ENCODE results near the gene LHCGR.

Gene LHCGR

GRCh38 chr2:48755473-48755872, at the start of gene LHCGR:
LHCGR (minus strand) TSS chr2:48755724; CDS start chr2:48755671, 53 bp downstream.
- in situ Hi-C loops (cut with MboI; ENCODE audit: low sequenced_read_pairs) = no loop called here

DNA sequence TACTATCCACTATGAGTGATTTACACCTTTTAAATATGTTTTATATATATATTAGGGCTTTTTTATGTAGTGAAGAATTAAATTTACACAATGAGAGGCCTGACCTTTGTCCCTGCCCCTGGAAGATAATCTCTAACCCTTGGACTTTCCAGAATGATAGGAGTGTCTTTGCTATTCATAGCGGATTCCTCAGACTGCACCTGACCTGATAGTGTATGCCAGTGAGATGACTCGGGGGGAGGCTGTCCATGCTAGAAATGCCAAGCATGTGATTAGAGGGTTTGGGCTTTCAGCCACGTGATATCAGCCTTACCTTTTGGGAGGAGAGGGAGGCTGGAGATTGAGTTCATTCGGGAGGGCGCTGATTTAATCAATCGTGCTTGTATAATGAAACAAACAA, 44.1 kb upstream of the LHCGR start:
- in situ Hi-C loops (cut with MboI; ENCODE audit: low sequenced_read_pairs) = no loop called here

DNA sequence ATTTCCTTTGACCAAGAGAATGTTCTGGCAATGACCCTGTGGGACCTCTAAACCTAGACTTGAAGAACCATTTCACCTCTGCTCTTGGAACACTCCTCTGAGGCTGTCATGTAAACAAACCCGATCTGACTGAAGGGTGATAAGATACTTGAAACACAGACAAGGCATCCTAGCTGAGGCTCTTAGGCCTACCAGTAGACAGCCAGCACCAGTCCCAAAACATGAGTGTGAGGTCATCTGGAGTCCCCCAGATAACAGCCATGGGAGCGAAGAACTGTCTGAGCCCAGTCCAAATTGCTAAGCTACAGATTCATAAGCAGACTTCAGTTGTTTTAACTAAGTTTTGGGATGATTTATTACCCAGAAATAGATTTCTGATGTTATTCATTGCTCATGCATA, 39.5 kb upstream of the LHCGR start:
- in situ Hi-C loops (cut with MboI; ENCODE audit: low sequenced_read_pairs) = no loop called here

DNA sequence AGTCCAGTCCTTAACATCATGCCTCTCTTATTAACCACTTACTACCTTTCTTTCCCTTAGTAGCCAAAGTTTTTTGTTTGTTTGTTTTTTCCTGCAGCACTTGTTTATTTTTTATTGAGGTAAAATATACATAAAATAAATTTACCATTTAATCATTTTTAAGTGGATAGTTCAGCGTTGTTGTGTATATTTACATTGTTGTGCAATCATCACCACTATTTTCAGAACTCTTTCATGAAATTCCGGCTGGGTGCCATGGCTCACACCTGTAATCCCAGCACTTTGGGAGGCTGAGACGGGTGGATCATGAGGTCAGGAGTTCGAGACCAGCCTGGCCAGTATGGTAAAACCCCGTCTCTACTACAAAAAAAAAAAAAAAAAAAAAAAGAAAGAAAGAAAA, 38.1 kb upstream of the LHCGR start:
- in situ Hi-C loops (cut with MboI; ENCODE audit: low sequenced_read_pairs) = no loop called here

- in situ Hi-C loops (cut with MboI; ENCODE audit: low sequenced_read_pairs) = no loop called here
These were observed 36.5 kb upstream of the LHCGR start for GRCh38 chr2:48792030-48792429.

DNA sequence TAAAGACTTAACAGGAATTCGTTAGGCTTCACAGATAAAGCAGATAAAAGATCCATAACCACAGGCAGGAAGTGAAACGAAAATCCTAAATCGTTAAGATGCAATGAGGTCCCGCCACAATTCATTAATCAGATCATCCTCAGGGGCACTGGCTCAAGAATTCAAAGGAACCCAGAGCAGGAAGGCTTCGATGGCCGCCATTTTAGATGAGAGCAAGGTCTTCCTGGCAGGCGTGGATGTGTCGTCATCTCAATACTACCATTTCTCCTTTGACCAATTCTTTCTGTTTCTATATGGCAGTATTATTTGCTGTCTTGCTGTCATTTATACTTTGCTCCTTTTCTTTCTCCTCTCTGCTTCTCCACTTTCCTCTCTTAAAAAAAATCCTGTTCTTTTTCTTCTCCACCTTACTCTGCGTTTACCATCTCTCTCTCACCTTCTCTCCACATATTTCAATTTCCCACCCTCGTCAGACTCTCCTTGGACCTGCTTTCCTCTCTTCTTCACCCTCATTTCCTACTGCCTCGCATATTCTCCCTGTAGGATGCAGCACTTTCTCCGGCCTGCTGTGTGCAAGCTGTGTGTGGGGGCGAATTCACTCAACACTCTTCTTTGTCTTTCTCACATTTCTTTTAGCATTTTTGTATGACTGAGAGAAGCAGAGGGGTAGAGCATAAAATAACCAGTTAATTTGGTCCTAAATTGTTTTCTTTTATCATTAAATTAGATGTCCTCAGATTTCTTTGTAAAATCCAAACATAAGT, 35.1 kb upstream of the LHCGR start:
- in situ Hi-C loops (cut with MboI; ENCODE audit: low sequenced_read_pairs) = no loop called here

DNA sequence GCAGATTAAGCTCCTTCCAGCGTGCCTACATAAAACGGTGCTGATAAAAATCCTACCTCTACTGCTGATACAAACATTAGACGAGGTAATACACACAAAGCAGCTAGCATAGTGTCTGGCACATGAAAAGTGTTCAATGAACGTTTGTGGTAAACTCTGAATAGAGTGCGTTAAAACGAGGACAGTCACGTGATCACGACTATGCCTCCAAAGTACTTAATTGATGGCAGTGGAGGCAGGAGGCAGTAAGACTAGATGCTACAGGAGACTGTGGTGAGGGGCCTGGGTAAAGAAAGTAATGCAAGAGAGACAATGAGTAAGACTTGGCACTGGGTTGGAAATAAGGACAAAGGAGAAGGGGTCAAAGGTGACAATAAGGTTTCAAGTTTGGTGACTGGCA, 32.1 kb upstream of the LHCGR start:
- in situ Hi-C loops (cut with MboI; ENCODE audit: low sequenced_read_pairs) = no loop called here

- in situ Hi-C loops (cut with MboI; ENCODE audit: low sequenced_read_pairs) = no loop called here
These were observed 25.8 kb upstream of the LHCGR start for GRCh38 chr2:48781366-48781765.

- in situ Hi-C loops (cut with MboI; ENCODE audit: low sequenced_read_pairs) = no loop called here
These were observed 23.6 kb upstream of the LHCGR start for GRCh38 chr2:48779019-48779716.

DNA sequence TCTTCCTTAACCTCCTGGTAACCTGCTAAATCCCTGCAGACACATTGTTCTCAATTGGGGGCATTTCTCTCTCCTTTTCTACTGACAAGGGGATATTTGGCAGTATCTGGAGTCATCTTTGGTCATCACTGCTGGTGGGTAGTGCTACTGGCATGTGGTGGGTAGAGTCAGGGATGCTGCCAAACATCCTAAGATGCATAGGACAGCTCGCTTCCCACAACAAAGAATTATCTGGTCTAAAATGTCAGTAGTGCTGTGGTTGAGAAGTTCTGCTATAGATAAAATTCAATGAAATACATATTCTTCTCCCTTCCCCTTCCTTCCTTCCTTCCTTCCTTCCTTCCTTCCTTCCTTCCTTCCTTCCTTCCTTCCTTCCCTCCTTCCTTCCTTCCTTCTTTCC, 18.7 kb upstream of the LHCGR start:
- in situ Hi-C loops (cut with MboI; ENCODE audit: low sequenced_read_pairs) = no loop called here

GRCh38 chr2:48771241-48772014, 15.9 kb upstream of the LHCGR start:
- in situ Hi-C loops (cut with MboI; ENCODE audit: low sequenced_read_pairs) = no loop called here

- in situ Hi-C loops (cut with MboI; ENCODE audit: low sequenced_read_pairs) = no loop called here
These were observed 14.7 kb upstream of the LHCGR start for GRCh38 chr2:48770181-48770580.

DNA sequence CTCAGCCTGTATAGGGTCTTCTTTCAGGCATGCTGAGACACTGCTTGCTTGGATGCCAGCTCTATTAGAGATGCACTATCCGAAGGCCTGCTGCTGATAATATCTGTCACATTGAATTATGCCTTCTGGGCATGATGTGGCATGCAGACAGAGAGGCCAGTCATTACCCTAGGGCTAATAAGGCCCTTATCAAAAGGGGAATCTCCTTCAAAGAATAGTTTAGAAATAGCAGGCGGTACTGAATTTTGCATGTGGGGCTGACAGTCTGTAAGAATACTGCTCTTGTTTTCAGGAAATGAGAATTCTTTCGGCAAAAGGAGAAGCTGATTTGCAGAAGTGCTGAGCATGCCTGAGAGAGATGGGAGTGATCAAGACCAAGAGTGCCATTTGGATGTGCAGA, 13.1 kb upstream of the LHCGR start:
- in situ Hi-C loops (cut with MboI; ENCODE audit: low sequenced_read_pairs) = no loop called here

DNA sequence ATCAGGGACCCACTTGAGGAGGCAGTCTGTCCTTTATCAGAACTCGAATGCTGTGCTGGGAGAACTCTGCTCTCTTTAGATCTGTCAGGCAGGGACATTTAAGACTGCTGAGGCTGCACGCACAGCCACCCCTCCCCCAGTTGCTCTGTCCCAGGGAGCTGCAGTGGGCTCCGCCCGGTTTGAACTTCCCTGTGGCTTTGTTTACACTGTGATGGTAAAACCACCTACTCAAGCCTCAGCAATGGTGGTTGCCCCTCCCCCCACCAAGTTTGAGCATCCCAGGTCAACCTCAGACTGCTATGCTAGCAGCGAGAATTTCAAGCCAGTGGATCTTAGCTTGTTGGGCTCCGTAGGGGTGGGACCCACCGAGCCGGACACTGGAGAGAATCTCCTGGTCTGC, 11.8 kb upstream of the LHCGR start:
- in situ Hi-C loops (cut with MboI; ENCODE audit: low sequenced_read_pairs) = no loop called here

GRCh38 chr2:48760826-48761225, 5.3 kb upstream of the LHCGR start:
- in situ Hi-C loops (cut with MboI; ENCODE audit: low sequenced_read_pairs) = no loop called here

DNA sequence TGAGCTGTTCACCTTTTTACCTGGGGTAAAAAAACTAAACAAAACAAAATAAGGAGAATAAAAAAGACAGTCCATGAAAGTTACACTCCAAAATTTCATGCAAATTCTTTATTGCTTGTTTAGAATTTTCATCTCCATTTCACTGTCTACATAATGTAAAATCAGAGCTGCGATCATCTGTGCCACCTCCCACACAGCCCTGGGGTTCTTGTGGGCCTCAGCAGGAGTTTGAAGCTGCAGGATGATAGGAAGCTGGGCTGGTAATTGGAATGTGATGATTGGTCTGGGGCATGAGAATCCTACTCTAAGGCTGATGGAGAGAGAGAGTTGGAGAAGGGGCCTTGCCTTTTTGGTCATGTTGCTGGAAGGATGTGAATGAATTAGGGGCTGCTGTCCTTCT, 4.2 kb upstream of the LHCGR start:
- in situ Hi-C loops (cut with MboI; ENCODE audit: low sequenced_read_pairs) = no loop called here

DNA sequence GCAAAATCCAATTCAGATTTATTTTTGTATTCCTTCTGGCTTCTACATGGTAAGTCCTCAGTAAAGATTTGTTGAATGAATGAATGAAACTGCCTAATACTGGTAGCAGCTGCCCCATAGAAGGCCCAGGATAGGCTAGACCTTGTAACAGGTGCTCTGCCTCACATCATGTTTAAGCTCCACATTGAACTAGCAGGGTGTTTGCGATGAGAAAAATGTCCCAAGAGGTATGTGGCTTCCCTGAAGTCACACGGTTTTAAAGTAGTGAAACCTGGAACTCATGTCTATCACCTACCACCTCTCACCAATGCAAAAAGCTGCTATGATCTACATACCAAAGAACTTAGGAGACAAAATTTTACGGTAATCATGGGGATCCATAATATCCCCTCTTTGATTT, 765 bp upstream of the LHCGR start:
- in situ Hi-C loops (cut with MboI; ENCODE audit: low sequenced_read_pairs) = no loop called here

DNA sequence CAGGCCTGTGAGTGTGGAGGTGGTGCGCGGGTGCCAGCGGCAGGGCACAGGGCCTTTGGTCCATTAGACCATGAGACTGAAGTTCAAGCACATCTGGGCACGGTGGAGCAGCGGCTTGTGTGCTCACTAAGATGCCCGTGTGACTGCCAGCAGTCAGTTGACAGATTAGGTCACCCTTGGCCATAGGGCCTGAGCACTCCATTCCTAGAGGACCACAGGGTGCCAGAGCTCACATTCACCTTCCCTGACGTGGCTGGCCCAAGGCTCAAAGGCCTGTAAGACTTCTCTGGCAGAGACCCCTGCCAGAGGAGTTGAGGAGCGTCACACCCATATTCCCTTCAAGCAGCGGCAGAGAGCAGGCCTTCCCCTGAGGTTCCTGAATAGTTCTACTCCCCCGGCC, 650 bp downstream of the LHCGR start:
- in situ Hi-C loops (cut with MboI; ENCODE audit: low sequenced_read_pairs) = no loop called here

DNA sequence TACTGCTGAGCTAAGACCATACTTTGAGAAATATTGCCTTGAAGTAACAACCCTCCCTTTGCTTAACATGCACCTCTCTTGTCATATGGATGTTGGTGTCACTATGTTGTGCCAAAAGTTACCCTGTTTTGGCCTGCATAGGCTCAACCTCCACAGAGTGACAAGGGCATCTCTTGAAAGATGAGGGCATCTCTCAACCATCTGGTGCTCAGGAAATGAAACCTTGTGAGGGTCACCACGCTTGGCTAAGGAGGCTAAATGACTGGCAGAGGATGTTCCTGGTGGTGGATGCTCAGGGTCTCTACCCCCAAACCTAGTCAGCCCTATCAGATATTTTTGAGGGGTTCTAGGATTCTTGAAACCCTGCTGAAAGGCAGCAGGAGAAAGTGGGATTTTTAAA, 2.3 kb downstream of the LHCGR start:
- in situ Hi-C loops (cut with MboI; ENCODE audit: low sequenced_read_pairs) = no loop called here

- in situ Hi-C loops (cut with MboI; ENCODE audit: low sequenced_read_pairs) = no loop called here
These were observed 5.3 kb downstream of the LHCGR start for GRCh38 chr2:48750128-48750739.
